Neural progenitor cell (in vitro differentiated cells): ENCODE data around the gene ACSM2A. TPM values are rescaled to one million over a fixed set of nuclear protein-coding genes. Genes with fewer than 3 reads are reported as not detected.
"Not testable (repeated sequence)": the region's sequence is repeated elsewhere in the genome, so short reads cannot be mapped to it uniquely, and the experiment has no call there.

ENCODE experiments used
- DNase-seq: peaks from one replicate; pipeline ENCODE4 v3.0.0-alpha.2; 2016; ENCODE audit warnings: low spot score
- H2AFZ ChIP-seq: fragments of 200-600 bp; sonication (generic); replicated peaks from 2 replicates; pipeline ENCODE4 v1.6.1; 2016; ENCODE audit warnings: antibody characterized with exemption
- H3F3A ChIP-seq: fragments of 200-600 bp; sonication (generic); 2 replicates; pipeline ENCODE4 v1.6.1; 2016; ENCODE audit warnings: antibody characterized with exemption, low read depth
- H3K27ac ChIP-seq: fragments of 200-600 bp; sonication (generic); 2 replicates; pipeline ENCODE4 v1.5.1; 2016; ENCODE audit warnings: mild to moderate bottlenecking
- H3K27me3 ChIP-seq: fragments of 200-600 bp; sonication (generic); 2 replicates; pipeline ENCODE4 v1.6.1; 2016; ENCODE audit warnings: mild to moderate bottlenecking, moderate library complexity
- H3K36me3 ChIP-seq: fragments of 200-600 bp; sonication (generic); 2 replicates; pipeline ENCODE4 v1.5.1; 2016
- H3K4me1 ChIP-seq: fragments of 200-600 bp; sonication (generic); 2 replicates; pipeline ENCODE4 v1.6.1; 2016; ENCODE audit warnings: mixed run types
- H3K4me2 ChIP-seq: fragments of 200-600 bp; sonication (generic); 2 replicates; pipeline ENCODE4 v1.6.1; 2016
- H3K4me3 ChIP-seq: fragments of 200-600 bp; sonication (generic); 2 replicates; pipeline ENCODE4 v1.5.1; 2016
- H3K79me2 ChIP-seq: fragments of 200-600 bp; sonication (generic); 2 replicates; pipeline ENCODE4 v1.6.1; 2016; ENCODE audit warnings: low read depth
- H3K9ac ChIP-seq: fragments of 200-600 bp; sonication (generic); 2 replicates; pipeline ENCODE4 v1.6.1; 2016
- H3K9me3 ChIP-seq: fragments of 200-600 bp; sonication (generic); 2 replicates; pipeline ENCODE4 v1.5.1; 2016; ENCODE audit warnings: low read depth
- H4K20me1 ChIP-seq: fragments of 200-600 bp; sonication (generic); 2 replicates; pipeline ENCODE4 v1.6.1; 2016; ENCODE audit warnings: low read depth
- H3K27ac Mint-ChIP-seq: 3 replicates; pipeline ENCODE4 v1.8.0; 2021; ENCODE audit warnings: mixed read lengths
- H3K27me3 Mint-ChIP-seq: 2 replicates; pipeline ENCODE4 v1.8.0; 2022; ENCODE audit warnings: low read depth, mild to moderate bottlenecking, inconsistent platforms, moderate library complexity, mixed read lengths; ENCODE audit not compliant: insufficient read depth
- H3K36me3 Mint-ChIP-seq: 3 replicates; pipeline ENCODE4 v1.8.0; 2021; ENCODE audit warnings: mixed read lengths
- H3K4me1 Mint-ChIP-seq: 3 replicates; pipeline ENCODE4 v1.8.0; 2021; ENCODE audit warnings: mixed read lengths
- H3K4me3 Mint-ChIP-seq: 3 replicates; pipeline ENCODE4 v1.8.0; 2021; ENCODE audit warnings: mild to moderate bottlenecking, moderate library complexity, mixed read lengths
- H3K9me3 Mint-ChIP-seq: 3 replicates; pipeline ENCODE4 v1.8.0; 2020; ENCODE audit warnings: mixed read lengths
- CTCF ChIP-seq: fragments of 200-600 bp; sonication (generic); IDR thresholded peaks from 2 replicates; pipeline ENCODE4 v1.5.1; 2017; ENCODE audit warnings: antibody characterized with exemption, mild to moderate bottlenecking
- EZH2 ChIP-seq: fragments of 200-600 bp; sonication (generic); IDR thresholded peaks from 2 replicates; pipeline ENCODE4 v1.6.1; 2017; ENCODE audit warnings: antibody characterized with exemption, mild to moderate bottlenecking, moderate library complexity
- EZH2phosphoT487 ChIP-seq: fragments of 200-600 bp; sonication (generic); IDR thresholded peaks from 2 replicates; pipeline ENCODE4 v1.6.1; 2017; ENCODE audit warnings: antibody characterized with exemption
- total RNA-seq: library from RNA; depleted of rRNA; stranded (reverse); fragments of >200 nt; gene quantifications from 2 replicates; pipeline ENCODE4 v1.2.3, GENCODE V29; 2015; ENCODE audit warnings: low replicate concordance

ACSM2A gene
- total RNA-seq, 1 donor from 2014 or later = not detected

- H3K4me3 ChIP-seq = no peak overlapping the region
- H3K4me1 ChIP-seq = no peaks in the 10 kb centered on the region
- H3K9me3 Mint-ChIP-seq = no peaks in the 10 kb centered on the region
- DNase-seq = no peak
- H3K27me3 ChIP-seq = no peaks in the 10 kb centered on the region
- H3K27me3 Mint-ChIP-seq = peaks cover 6% of the 10 kb centered on the region
- no peak overlapping the region for H3K27ac ChIP-seq
- H3K36me3 ChIP-seq = no peaks in the 10 kb centered on the region
- no peak overlapping the region for H3K4me3 Mint-ChIP-seq
- no peaks in the 10 kb centered on the region for H3K9me3 ChIP-seq
- H3K4me2 ChIP-seq = no peak overlapping the region
- no peaks in the 10 kb centered on the region for H3K36me3 Mint-ChIP-seq
- no peak overlapping the region for H3K9ac ChIP-seq
- no peaks in the 10 kb centered on the region for H3K79me2 ChIP-seq
- no peaks in the 10 kb centered on the region for H4K20me1 ChIP-seq
- no peak overlapping the region for H2AFZ ChIP-seq
- no peaks in the 10 kb centered on the region for H3K4me1 Mint-ChIP-seq
- no peak for TF ChIP-seq CTCF
- no peak for TF ChIP-seq EZH2
- TF ChIP-seq EZH2phosphoT487 = no peak
- H3F3A ChIP-seq = no peaks in the 10 kb centered on the region
- H3K27ac Mint-ChIP-seq = no peak overlapping the region
Measured at GRCh38 chr16:20520103-20520502, 68.8 kb downstream of the ACSM2A start.

- not testable (repeated sequence) for H4K20me1 ChIP-seq, H3K4me3 ChIP-seq, H3K9ac ChIP-seq, H3K36me3 Mint-ChIP-seq, H3K4me2 ChIP-seq, DNase-seq, H3K27me3 Mint-ChIP-seq, H3K27ac ChIP-seq, H3K9me3 Mint-ChIP-seq, H3F3A ChIP-seq, H3K9me3 ChIP-seq, H3K36me3 ChIP-seq, H3K4me3 Mint-ChIP-seq, H3K27me3 ChIP-seq, H2AFZ ChIP-seq, H3K79me2 ChIP-seq, H3K4me1 Mint-ChIP-seq, H3K27ac Mint-ChIP-seq, H3K4me1 ChIP-seq
Measured at GRCh38 chr16:20531795-20532194, 80.5 kb downstream of the ACSM2A start.

GRCh38 chr16:20532284-20532792, 81.0 kb downstream of the ACSM2A start:
- not testable (repeated sequence) for H3K4me1 Mint-ChIP-seq, H4K20me1 ChIP-seq, DNase-seq, H2AFZ ChIP-seq, H3K4me3 ChIP-seq, H3K4me2 ChIP-seq, H3K36me3 ChIP-seq, H3K9me3 Mint-ChIP-seq, H3K27me3 Mint-ChIP-seq, H3K27ac Mint-ChIP-seq, H3K36me3 Mint-ChIP-seq, H3K9me3 ChIP-seq, H3K27me3 ChIP-seq, H3F3A ChIP-seq, H3K27ac ChIP-seq, H3K4me3 Mint-ChIP-seq, H3K79me2 ChIP-seq, H3K4me1 ChIP-seq, H3K9ac ChIP-seq

GRCh38 chr16:20536669-20537068, 85.3 kb downstream of the ACSM2A start:
- H3K27ac ChIP-seq, H3K4me1 Mint-ChIP-seq, H3K4me1 ChIP-seq, H3K27me3 Mint-ChIP-seq, DNase-seq, H3K79me2 ChIP-seq, H3K9ac ChIP-seq, H3K27me3 ChIP-seq, H3F3A ChIP-seq, H3K9me3 Mint-ChIP-seq, H4K20me1 ChIP-seq, H3K4me2 ChIP-seq, H3K36me3 Mint-ChIP-seq, H3K36me3 ChIP-seq, H2AFZ ChIP-seq, H3K4me3 Mint-ChIP-seq, H3K27ac Mint-ChIP-seq, H3K4me3 ChIP-seq, H3K9me3 ChIP-seq: not testable (repeated sequence)

Other genes with a start within 250 kb of the ACSM2A start
- not detected in 2 replicates for gene GP2, start 124.0 kb upstream of the ACSM2A start, total RNA-seq
- not detected in 2 replicates for gene UMOD, start 98.8 kb upstream of the ACSM2A start, total RNA-seq
- not detected in 2 replicates for gene PDILT, start 46.8 kb upstream of the ACSM2A start, total RNA-seq
- gene ACSM5, start 42.0 kb upstream of the ACSM2A start, total RNA-seq = not detected in 2 replicates
- gene ACSM2B, start 124.8 kb downstream of the ACSM2A start, total RNA-seq = not detected in 2 replicates
- gene ACSM1, start 246.2 kb downstream of the ACSM2A start, total RNA-seq = not detected in 2 replicates